Esophagus mucosa (tissue), 1 donor: Measurements from ENCODE around the gene NINJ1. TPM values are rescaled to one million over a fixed set of nuclear protein-coding genes. Genes with fewer than 3 reads are reported as not detected.

Source experiments
- ATAC-seq: fragments of 200-7000 bp; cut with Tn5 transposase; one replicate; pipeline ENCODE4 v1.9.1; 2020
- total RNA-seq: library from RNA; stranded (reverse); gene quantifications from one replicate; pipeline ENCODE4 v1.2.4, GENCODE V29; 2023
- donor health status: DM: yes; HTN: yes; CAD: no.

NINJ1 gene
- total RNA-seq, 1 donor from 2014 or later: 16.9 TPM

DNA sequence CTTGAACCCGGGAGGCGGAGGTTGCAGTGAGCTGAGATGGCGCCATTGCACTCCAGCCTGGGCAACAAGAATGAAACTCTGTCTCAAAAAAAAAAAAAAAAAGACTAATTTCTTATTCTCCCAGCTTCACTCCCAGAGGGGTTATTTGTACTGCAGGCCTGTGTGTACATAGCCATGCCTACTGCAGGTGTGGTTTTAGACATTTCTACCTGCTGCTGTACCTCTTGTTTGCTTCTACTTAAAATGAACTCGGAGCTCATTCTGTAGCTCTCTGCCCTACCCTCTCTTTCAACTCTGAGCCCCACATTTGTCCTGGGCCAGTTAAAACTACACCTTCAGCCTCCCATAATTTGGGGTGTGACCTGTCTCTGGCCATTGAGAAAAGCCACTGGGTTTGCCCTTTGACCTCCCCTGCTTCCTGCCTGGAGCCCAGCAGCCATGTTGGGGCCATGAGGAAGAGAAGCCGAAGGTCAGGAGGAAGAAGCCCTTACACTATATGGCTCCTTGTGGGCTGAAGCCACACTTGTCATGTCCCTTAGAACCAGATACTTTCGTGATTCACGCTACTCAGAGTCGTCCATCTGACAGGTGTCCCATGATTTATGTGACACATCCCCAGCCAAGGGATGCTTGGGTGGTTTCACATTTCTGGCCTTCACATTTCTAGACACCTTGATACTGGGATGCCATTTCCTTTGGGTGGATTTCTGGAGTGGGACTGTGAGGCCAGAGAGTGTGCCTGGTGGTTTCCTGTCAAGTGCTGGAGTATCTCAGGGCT lies 47.4 kb downstream of the NINJ1 start:
- no peak for ATAC-seq

DNA sequence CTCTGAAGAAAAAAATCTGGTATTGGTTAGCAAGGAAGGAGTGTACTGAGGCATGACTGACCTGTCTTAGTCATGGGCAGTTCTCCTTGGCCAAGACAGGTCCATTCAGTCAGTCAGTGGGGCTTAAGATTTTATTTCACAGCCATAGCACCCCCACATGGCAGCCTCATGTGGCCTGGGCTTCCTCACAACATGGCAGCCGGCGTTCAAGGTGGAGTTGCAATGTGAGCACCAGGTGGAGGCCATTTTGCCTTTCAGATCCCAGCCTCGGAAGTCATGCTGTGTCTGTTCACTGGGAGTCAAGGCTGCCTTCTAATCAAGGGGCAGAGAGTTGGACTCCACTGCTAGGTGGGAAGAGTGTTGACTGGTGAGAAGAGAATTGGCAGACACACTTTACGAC lies 48.4 kb downstream of the NINJ1 start:
- peak; percentile 22 for ATAC-seq

DNA sequence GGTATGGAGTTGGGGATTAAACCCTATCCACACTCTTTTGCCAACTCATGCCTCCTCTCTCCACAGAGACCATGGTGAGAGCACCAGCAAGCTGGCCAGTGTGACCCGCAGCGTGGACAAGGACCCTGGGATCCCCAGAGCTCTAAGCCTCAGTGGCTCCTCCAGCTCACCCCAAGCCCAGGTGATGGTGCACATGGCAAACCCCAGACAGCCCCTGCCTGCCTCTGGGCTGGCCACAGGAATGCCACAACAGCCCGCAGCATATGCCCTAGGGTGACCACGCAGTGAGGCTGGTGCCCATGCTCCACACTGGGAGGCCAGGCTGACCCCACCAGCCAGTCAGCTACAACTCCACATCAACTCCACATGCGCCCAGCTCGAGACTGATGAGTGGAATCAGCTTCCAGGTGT lies 49.6 kb downstream of the NINJ1 start:
- ATAC-seq: no peak

DNA sequence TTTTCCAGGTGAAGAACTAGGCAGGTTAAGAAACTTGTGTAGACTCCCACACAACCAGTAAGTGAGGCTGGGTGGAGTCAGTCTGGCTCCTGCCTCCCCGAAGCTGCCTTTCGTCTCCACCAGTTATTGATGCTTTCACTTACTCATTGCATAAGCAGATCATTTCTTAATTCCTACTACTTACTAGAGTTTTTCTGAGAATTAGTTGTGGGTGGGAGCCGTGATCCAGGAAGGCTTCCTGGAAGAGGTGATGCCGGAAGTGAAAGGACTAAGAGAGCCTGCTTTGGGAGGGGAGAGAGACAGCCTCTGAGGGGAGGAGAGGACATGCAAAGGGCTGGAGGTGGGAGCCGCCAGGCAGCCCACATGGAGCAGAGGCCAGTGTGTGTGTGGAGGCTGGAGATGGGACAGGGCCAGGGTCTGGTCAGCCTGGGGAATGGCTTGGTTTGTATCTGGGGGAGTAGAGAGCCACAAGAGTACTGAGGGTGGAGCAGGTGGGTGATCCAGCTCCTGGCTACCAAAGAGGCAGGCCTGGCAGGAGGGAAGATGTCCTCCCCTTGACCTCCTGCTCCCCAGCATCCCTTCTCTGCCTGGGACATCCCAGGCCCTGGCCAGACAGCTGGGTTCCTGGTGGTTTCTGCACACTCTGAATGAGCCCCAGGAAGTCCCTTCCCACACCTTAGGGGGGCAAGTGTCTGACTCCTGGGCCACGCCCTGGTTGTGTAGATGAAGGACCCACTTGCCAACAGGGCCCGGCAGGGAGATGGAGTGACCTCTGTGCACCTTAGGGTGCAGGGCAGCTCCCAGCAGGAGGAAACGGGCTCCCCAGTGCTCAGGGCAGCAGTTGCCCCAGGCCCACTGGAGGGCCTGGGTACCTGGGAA lies 50.2 kb downstream of the NINJ1 start:
- no peak for ATAC-seq

GRCh38 chr9:93082841-93083411 lies 51.1 kb downstream of the NINJ1 start:
- ATAC-seq: no peak

GRCh38 chr9:93081931-93082330 lies 52.1 kb downstream of the NINJ1 start:
- ATAC-seq: no peak

GRCh38 chr9:93081081-93081529 lies 52.9 kb downstream of the NINJ1 start:
- ATAC-seq: no peak

DNA sequence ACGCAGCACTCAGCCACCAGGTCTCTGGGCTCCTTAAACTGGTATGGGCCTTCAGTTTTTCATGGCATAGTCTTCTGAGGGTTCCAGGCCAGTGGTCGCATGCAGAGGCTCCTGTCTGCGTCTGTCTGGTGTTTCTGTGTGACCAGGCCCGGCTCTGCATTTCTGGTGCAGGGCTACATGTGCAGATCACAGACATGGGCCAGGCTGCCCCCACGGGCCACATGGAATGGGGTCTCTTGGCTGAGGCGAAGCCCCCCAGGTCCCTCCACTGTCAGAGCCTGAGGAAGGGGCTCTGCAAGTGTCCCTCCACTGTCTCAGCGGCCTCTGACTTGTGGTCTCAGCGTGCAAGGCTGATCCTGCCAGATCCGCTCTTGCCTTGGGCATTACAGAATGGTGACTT lies 53.6 kb downstream of the NINJ1 start:
- ATAC-seq: no peak

- no peak for ATAC-seq
Observed at GRCh38 chr9:93079371-93079770, 54.7 kb downstream of the NINJ1 start.

GRCh38 chr9:93077811-93078210 lies 56.2 kb downstream of the NINJ1 start:
- no peak for ATAC-seq

DNA sequence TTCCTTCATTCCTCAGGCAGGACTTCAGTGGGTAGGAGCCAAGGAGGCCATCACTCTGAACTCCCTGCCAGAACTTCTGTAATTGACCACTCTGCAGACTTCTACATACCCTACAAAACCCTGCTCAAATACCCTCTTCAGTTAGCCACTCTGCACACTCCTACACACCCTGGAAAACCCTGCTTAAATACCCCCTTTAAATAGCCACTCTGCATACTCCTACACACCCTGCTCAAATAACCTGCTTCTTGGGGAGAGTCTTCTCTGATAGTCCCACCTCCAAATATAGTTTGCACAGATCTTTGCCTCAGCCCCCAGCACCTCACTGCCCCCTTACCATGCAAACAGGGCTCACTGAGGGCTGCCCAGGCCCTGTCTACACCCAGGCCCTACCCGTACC lies 56.7 kb downstream of the NINJ1 start:
- peak; percentile 19 for ATAC-seq

- ATAC-seq: no peak
Observed at GRCh38 chr9:93076792-93077128, 57.3 kb downstream of the NINJ1 start.

- ATAC-seq: no peak
Observed at GRCh38 chr9:93076101-93076791, 57.8 kb downstream of the NINJ1 start.

DNA sequence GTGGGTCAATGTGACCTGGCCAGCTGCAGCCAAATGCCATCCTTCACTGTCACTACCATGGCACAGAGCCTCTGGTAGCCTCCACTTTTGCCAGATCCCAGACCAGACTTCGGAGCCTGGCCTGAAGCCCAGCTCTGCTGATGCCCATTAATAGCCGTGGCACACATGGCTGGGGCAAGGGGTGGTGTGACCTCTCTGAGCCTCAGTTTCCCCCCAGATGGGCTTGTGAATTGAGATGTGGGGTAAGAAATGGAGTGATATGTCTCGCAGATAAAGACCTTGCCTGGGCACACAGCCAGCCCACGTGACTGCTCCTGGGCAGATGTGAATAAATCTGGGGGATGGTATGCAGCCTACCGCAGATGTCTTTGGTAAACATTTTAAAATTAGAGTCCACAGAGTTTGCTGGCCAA lies 61.7 kb downstream of the NINJ1 start:
- ATAC-seq: peak; percentile 15

Other genes starting within 250 kb of the NINJ1 start
- 2.1 TPM for gene FGD3, start 186.7 kb downstream of the NINJ1 start, total RNA-seq
- gene SUSD3, start 75.5 kb downstream of the NINJ1 start, total RNA-seq: 0.96 TPM
- 19.9 TPM for gene CARD19, start 38.0 kb downstream of the NINJ1 start, total RNA-seq
- gene WNK2, start 49.9 kb upstream of the NINJ1 start, total RNA-seq: 0.92 TPM